Measurements from ENCODE around the gene CITED2.
"Not testable (repeated sequence)": the region's sequence is repeated elsewhere in the genome, so short reads cannot be mapped to it uniquely, and the experiment has no call there.

The CITED2 gene

GRCh38 chr6:139363797-139364196, 10.7 kb downstream of the CITED2 start:
- not testable (repeated sequence) for DNase-seq

DNA sequence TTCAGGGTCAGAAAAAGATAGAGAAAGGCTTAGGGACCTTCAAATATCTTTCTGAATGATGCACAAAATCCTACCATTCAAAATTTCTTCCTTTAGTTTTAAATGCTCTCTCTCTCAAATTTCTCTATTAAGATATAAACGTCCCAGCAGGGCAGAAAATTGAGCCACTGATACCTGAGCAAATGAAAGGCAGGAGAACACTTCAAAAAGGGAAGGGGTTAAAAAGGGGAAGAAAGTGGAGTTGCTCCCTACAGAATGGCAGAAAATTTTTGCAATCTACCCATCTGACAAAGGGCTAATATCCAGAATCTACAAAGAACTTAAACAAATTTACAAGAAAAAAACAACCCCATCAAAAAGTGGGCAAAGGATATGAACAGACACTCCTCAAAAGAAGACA, 11.3 kb downstream of the CITED2 start:
- not testable (repeated sequence) for DNase-seq

DNA sequence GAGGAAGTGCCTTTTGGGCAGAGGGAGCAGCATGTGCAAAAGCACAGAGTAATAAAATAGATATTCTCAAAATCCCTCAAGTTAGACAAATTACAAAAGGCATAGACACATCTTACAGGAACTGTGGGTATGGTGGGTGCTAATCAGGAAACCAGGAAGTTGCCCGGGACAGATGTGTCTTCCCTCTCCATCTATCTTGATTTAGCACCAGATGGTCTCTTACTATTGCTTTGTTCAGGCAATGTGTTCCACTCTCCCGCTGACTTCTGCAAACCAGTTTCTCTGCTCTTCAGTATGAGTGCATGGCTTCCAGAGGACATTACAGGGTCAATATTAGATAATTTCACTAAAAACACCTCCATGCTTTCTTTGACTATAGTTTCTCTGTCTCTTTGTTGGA, 13.2 kb downstream of the CITED2 start:
- no peak for DNase-seq

DNA sequence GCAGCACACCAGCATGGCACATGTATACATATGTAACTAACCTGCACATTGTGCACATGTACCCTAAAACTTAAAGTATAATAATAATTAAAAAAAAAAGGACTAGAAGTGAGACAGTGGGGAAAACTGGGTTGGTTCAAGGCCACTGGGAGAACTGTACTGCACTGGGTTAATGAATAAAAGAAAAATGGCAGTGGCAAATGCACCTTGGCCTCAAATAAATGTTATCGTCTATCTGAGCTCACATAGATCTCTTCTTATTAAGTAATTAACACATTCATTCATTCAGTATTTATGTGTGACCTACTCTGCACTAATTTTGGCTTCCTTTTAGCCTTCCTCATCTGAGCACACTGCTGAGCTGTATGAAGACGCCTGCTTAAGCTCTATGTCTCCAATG, 17.5 kb downstream of the CITED2 start:
- DNase-seq: no peak

DNA sequence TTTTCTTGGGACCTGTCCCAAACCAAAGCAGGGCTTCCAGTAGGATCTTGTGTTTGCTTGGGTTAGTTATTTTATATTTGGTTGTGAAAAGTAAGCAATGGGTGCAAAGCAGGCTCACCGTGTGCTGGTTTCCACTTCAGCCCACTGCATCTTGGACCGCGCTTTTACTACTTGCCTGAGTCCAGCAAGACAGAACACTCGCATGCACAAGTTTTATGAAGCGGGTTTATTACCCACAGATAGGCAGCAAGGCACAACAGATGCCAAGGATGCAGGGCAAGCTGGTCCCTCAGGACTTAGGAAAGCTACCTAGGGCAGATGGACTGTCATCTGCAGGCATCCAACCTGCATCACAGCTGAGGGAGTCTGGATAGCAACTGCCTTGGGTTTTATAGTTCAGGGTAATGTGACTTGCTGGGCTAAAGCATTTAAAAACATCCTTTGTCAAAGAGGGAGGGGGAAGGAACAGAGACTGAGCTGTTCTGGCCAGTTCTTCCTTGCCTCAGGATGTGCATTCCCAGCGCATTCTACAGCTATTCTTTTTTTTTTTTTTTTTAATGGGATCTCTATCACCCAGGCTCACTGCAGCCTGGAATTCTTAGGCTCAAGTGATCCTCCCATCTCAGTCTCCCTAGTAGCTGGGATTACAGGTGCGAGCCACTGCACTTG, 18.5 kb downstream of the CITED2 start:
- DNase-seq: no peak

- DNase-seq: no peak
Observed at GRCh38 chr6:139355172-139355571, 19.3 kb downstream of the CITED2 start.

DNA sequence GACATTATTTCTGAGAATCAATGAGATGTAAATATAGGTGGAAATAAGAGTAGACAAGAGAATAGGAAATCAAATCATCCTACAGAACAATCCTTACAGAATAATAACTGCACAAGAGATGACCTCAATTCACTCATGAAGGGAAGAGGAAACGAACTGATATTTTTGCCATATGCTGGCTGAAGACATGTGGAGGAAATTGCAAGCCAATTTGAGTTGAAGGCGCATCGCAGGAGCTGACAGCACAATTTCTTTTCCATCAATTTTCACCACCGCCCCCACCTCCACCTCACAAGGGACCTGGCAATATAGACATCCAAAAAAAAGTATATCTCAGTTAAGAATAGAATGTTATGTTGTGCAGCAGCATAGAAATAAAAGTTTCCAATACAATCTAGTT, 20.3 kb downstream of the CITED2 start:
- no peak for DNase-seq

GRCh38 chr6:139349464-139350020, 24.9 kb downstream of the CITED2 start:
- DNase-seq: no peak

DNA sequence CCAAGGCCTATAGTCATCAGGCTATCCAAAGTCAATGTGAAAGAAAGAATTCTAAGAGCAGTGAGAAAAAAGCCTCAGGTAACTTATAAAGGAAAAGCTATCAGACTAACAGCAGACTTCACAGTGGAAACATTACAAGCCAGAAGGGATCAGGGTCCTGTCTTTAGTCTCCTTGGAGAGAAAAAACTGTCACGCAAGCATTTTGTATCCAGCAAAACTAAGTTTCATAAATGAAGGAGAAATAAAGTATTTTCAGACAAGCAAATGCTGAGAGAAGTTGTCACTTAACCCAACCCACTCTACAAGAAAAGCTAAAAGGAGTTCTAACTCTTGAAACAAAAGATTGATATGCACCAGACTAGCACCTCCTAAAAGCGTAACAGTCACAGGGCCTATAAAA, 28.1 kb downstream of the CITED2 start:
- DNase-seq: no peak

DNA sequence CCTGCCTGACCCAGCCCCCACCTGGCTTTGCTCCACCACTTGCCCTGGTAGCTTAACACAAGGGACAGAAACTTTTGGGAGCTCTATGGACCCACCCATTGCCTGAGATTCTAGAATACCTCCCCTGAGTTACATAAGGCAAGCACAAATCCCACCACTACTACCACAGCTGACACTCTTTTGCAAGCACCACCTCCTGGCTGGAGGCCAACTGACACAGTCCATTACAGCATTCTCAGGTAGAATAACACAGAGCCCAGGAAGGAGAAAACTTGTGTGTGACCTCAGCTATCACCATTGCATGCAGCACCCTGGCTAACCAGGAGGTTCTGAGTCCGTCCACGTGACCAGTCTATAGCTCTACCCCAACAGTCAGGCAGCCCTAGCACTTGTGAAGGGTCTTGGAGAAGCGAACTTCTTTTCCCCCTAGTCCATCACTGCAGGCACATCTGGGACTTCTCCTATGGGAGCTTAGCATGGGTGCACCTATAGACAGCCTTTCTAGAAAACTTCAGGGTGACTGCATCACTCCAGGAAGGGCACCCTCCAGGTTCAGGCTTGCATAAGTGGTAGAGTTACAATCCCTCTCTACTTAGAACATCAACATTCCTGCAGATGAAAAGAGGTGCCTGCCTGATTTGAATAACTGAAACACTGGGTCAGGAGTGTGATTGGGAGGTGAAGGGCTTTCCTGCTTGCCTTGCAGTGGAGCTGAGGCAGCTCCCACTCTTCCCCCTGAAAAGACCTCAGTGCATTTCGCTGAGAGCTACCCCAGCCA, 30.1 kb downstream of the CITED2 start:
- no peak for DNase-seq

- DNase-seq: no peak
Observed at GRCh38 chr6:139343052-139343750, 31.2 kb downstream of the CITED2 start.

DNA sequence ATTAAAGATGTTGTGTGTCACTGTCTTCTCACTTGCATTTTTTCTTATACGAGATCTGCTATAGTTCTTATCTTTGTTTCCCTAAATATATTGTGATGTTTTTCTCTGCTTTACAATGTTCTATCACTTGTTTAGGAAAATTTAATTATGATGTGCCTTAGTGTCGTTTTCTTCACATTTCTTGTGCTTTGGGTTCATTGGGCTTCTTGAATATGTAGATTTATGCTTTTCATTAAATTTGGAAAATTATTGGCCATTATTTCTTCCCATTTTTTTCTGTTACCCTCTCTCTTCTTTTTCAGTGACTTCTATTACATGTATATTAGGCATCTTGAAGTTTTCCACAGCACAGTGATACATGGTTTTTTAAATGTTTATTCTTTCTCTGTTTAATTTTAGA, 33.4 kb downstream of the CITED2 start:
- no peak for DNase-seq

DNA sequence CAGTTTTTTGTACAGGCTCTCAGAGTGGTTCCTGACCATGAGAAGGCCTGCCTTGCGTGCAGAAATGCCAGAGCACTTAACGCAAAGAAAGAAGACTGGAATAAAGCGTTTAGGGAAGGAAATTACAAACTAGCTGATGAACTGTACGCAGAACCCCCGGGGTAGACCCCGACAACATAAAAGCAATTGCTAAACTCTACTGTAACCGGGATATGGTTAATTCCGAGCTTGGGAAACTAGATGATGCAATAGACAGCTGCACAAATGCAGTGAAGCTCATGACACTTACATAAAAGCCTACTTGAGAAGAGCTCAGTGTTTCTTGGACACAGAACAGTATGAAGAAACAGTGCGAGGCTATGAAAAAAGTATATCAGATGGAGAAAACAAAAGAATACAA, 35.7 kb downstream of the CITED2 start:
- no peak for DNase-seq

DNA sequence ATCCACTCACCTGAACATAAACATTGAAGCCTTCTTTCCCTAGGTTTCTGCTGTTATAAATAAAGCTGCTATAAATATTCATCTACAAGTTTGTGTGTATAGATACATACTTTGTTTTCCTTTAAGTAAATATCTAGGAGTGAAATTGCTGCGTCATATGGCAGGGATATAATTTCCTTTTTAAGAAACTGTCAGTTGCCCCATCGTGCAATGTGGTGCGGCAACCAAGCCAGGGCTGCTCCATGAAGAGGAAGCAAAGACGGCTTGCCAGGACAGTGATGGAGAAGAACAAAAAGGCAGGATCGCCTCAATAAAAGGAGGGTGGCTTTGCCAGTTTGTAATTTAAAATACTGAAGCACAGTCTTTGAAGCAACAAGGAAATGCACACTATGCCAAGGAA, 36.6 kb downstream of the CITED2 start:
- DNase-seq: no peak

- DNase-seq: no peak
Observed at GRCh38 chr6:139337001-139337400, 37.4 kb downstream of the CITED2 start.

- no peak for DNase-seq
Observed at GRCh38 chr6:139336488-139336887, 38.0 kb downstream of the CITED2 start.

- DNase-seq: no peak
Observed at GRCh38 chr6:139335447-139336210, 38.8 kb downstream of the CITED2 start.

- no peak for DNase-seq
Observed at GRCh38 chr6:139334806-139335446, 39.5 kb downstream of the CITED2 start.

GRCh38 chr6:139330826-139331500, 43.5 kb downstream of the CITED2 start:
- DNase-seq: no peak

GRCh38 chr6:139330306-139330705, 44.1 kb downstream of the CITED2 start:
- no peak for DNase-seq

GRCh38 chr6:139329224-139329623, 45.2 kb downstream of the CITED2 start:
- no peak for DNase-seq

GRCh38 chr6:139327038-139327437, 47.4 kb downstream of the CITED2 start:
- DNase-seq: no peak

Data from hematopoietic multipotent progenitor cell treated with erythropoietin and hydrocortisone succinate and interleukin-3 and kit ligand, for 8 days (in vitro differentiated cells).